GM12892 (cell line): ENCODE results near the gene F2RL3.

Experiments used
- POLR2A ChIP-seq: IDR thresholded peaks from 2 replicates; pipeline ENCODE4 v1.6.1; 2011; ENCODE audit warnings: low read depth, low read length, control low read depth
- POLR2AphosphoS5 ChIP-seq: IDR thresholded peaks from 2 replicates; pipeline ENCODE4 v1.6.1; 2011; ENCODE audit warnings: low read depth, low read length, control low read depth
- TAF1 ChIP-seq: IDR thresholded peaks from 2 replicates; pipeline ENCODE4 v1.6.1; 2011; ENCODE audit warnings: low read depth, mild to moderate bottlenecking, control low read depth, low read length, borderline replicate concordance

GRCh38 chr19:16891696-16892382, 3.0 kb downstream of the F2RL3 start:
- TF ChIP-seq TAF1 (no peak), POLR2AphosphoS5 (no peak), POLR2A (no peak)
